Left ventricle myocardium inferior (tissue), 1 donor: ENCODE results near the gene UCN. TPM values are rescaled to one million over a fixed set of nuclear protein-coding genes. Genes with fewer than 3 reads are reported as not detected.

Experiments used
- total RNA-seq: library from RNA; stranded (reverse); fragmentation: NEBNext Ultra II Directional; extraction: Animal tissue kit (Norgen Biotek cat#: 25700); gene quantifications from one replicate; pipeline ENCODE4 v1.2.1, GENCODE V29; 2021
- donor health status: DM: no; HTN: yes; CAD: no; lungs with severe emphysema.

Gene UCN
- total RNA-seq, 1 donor from 2014 or later, result 1.5 TPM

Other genes starting within 250 kb of the UCN start
- gene OST4, start 236.8 kb downstream of the UCN start, total RNA-seq, result 354 TPM
- gene EMILIN1, start 229.8 kb downstream of the UCN start, total RNA-seq, result 18.4 TPM
- 2.9 TPM for gene KHK, start 221.7 kb downstream of the UCN start, total RNA-seq
- gene CGREF1, start 189.3 kb downstream of the UCN start, total RNA-seq, result 0.80 TPM
- gene ABHD1, start 184.6 kb downstream of the UCN start, total RNA-seq, result 3.5 TPM
- gene PREB, start 173.8 kb downstream of the UCN start, total RNA-seq, result 54.6 TPM
- gene PRR30, start 169.0 kb downstream of the UCN start, total RNA-seq, result not detected
- gene TCF23, start 159.4 kb downstream of the UCN start, total RNA-seq, result 0.08 TPM
- gene ATRAID, start 96.4 kb downstream of the UCN start, total RNA-seq, result 121 TPM
- gene SLC5A6, start 96.2 kb downstream of the UCN start, total RNA-seq, result 12.0 TPM
- gene CAD, start 91.1 kb downstream of the UCN start, total RNA-seq, result 7.7 TPM
- 5.9 TPM for gene SLC30A3, start 45.4 kb downstream of the UCN start, total RNA-seq
- gene DNAJC5G, start 33.0 kb downstream of the UCN start, total RNA-seq, result 1.2 TPM
- gene TRIM54, start 26.0 kb downstream of the UCN start, total RNA-seq, result 285 TPM
- gene MPV17, start 14.7 kb upstream of the UCN start, total RNA-seq, result 59.2 TPM
- gene GTF3C2, start 48.3 kb upstream of the UCN start, total RNA-seq, result 16.2 TPM
- gene EIF2B4, start 61.9 kb upstream of the UCN start, total RNA-seq, result 34.1 TPM
- gene SNX17, start 62.2 kb upstream of the UCN start, total RNA-seq, result 58.9 TPM
- gene ZNF513, start 72.3 kb upstream of the UCN start, total RNA-seq, result 6.7 TPM
- 34.4 TPM for gene PPM1G, start 101.1 kb upstream of the UCN start, total RNA-seq
- 52.5 TPM for gene NRBP1, start 120.2 kb upstream of the UCN start, total RNA-seq
- gene KRTCAP3, start 133.9 kb upstream of the UCN start, total RNA-seq, result 0.63 TPM
- 21.8 TPM for gene IFT172, start 181.3 kb upstream of the UCN start, total RNA-seq
- 1.7 TPM for gene FNDC4, start 186.8 kb upstream of the UCN start, total RNA-seq
- not detected for gene GCKR, start 188.4 kb upstream of the UCN start, total RNA-seq